ENCODE measurements around the gene KDM4B.

DNA sequence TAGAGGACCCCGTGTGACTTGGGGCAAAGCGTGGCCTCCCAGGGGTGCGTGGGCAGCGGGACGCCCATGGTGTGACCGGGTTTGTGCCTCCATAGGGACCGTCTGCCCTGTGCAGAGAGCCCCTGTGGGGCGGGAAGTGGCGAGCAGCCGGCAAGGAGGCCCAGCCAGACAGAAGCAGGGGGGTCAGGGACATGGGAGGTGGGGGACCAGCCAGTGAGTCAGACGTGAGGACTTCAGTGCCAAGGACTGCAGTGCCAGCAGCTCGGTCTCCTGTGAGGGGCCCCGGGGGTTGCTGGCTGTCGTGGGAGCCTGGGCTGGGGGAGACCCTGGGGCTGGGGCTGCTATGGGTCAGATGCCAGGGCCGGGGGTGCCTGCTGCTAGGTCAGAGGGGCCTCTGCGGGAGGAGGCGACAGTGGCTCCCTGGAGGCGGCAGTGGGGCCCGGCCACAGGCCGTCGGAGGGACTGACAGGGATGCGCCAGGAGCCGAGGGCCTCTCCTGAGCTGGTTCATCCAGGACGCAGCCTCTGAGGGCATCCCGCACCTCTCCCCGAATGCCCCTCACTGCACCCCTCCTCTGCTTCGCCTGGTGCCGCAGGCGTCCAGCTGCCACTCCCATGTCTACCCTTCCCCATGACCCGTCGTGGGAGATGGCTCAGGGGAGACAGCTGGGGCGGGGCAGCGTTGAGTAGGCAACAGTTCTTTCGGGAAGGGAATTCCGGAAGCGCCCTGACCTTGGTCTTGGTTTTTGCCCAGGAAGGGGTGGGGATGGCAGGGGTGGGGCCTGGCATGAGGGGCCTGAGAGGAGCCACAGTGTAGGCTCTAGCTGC, 80.0 kb downstream of the KDM4B start:
- no peak for TF ChIP-seq CREM (IDR thresholded peaks at IDR 0.05; ENCODE audit: low read depth)
- TF ChIP-seq XRCC5 (IDR thresholded peaks at IDR 0.05; ENCODE audit: low read depth, low read length): no peak
- TF ChIP-seq CHD1 (IDR thresholded peaks at IDR 0.05; ENCODE audit: low read length): no peak
- TF ChIP-seq, protein P1, sequence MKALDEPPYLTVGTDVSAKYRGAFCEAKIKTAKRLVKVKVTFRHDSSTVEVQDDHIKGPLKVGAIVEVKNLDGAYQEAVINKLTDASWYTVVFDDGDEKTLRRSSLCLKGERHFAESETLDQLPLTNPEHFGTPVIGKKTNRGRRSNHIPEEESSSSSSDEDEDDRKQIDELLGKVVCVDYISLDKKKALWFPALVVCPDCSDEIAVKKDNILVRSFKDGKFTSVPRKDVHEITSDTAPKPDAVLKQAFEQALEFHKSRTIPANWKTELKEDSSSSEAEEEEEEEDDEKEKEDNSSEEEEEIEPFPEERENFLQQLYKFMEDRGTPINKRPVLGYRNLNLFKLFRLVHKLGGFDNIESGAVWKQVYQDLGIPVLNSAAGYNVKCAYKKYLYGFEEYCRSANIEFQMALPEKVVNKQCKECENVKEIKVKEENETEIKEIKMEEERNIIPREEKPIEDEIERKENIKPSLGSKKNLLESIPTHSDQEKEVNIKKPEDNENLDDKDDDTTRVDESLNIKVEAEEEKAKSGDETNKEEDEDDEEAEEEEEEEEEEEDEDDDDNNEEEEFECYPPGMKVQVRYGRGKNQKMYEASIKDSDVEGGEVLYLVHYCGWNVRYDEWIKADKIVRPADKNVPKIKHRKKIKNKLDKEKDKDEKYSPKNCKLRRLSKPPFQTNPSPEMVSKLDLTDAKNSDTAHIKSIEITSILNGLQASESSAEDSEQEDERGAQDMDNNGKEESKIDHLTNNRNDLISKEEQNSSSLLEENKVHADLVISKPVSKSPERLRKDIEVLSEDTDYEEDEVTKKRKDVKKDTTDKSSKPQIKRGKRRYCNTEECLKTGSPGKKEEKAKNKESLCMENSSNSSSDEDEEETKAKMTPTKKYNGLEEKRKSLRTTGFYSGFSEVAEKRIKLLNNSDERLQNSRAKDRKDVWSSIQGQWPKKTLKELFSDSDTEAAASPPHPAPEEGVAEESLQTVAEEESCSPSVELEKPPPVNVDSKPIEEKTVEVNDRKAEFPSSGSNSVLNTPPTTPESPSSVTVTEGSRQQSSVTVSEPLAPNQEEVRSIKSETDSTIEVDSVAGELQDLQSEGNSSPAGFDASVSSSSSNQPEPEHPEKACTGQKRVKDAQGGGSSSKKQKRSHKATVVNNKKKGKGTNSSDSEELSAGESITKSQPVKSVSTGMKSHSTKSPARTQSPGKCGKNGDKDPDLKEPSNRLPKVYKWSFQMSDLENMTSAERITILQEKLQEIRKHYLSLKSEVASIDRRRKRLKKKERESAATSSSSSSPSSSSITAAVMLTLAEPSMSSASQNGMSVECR (CRISPR knock-in tag; IDR thresholded peaks at IDR 0.05): no peak
- no peak for TF ChIP-seq POLR2AphosphoS5 (IDR thresholded peaks at IDR 0.05; ENCODE audit: control insufficient read depth, insufficient read depth, low read depth, low read length)
- TF ChIP-seq, protein P2, sequence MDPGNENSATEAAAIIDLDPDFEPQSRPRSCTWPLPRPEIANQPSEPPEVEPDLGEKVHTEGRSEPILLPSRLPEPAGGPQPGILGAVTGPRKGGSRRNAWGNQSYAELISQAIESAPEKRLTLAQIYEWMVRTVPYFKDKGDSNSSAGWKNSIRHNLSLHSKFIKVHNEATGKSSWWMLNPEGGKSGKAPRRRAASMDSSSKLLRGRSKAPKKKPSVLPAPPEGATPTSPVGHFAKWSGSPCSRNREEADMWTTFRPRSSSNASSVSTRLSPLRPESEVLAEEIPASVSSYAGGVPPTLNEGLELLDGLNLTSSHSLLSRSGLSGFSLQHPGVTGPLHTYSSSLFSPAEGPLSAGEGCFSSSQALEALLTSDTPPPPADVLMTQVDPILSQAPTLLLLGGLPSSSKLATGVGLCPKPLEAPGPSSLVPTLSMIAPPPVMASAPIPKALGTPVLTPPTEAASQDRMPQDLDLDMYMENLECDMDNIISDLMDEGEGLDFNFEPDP (CRISPR knock-in tag; IDR thresholded peaks at IDR 0.05): no peak
- no peak for TF ChIP-seq MYC (IDR thresholded peaks at IDR 0.05; ENCODE audit: low read depth, low read length)
- no peak for TF ChIP-seq MYC (CRISPR knock-in tag; IDR thresholded peaks at IDR 0.05; ENCODE audit: borderline replicate concordance, low read depth)
- no peak for TF ChIP-seq JUN (IDR thresholded peaks at IDR 0.05; ENCODE audit: borderline replicate concordance, low read depth, low read length)
- no peak for TF ChIP-seq JUN (CRISPR knock-in tag; IDR thresholded peaks at IDR 0.05; ENCODE audit: borderline replicate concordance)
- TF ChIP-seq PHB2 (IDR thresholded peaks at IDR 0.05; ENCODE audit: low read depth): no peak
- no peak for TF ChIP-seq ZNF551 (CRISPR knock-in tag; IDR thresholded peaks at IDR 0.05)
- TF ChIP-seq, protein P3, sequence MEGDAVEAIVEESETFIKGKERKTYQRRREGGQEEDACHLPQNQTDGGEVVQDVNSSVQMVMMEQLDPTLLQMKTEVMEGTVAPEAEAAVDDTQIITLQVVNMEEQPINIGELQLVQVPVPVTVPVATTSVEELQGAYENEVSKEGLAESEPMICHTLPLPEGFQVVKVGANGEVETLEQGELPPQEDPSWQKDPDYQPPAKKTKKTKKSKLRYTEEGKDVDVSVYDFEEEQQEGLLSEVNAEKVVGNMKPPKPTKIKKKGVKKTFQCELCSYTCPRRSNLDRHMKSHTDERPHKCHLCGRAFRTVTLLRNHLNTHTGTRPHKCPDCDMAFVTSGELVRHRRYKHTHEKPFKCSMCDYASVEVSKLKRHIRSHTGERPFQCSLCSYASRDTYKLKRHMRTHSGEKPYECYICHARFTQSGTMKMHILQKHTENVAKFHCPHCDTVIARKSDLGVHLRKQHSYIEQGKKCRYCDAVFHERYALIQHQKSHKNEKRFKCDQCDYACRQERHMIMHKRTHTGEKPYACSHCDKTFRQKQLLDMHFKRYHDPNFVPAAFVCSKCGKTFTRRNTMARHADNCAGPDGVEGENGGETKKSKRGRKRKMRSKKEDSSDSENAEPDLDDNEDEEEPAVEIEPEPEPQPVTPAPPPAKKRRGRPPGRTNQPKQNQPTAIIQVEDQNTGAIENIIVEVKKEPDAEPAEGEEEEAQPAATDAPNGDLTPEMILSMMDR (IDR thresholded peaks at IDR 0.05 in 2 of 3, conservative IDR thresholded peaks at IDR 0.05 in 1 of 3; ENCODE audit: insufficient read depth in 2 of 3, low read depth in 1 of 3, low read length in 3 of 3): no peak
- TF ChIP-seq CC2D1A (IDR thresholded peaks at IDR 0.05): no peak
- TF ChIP-seq NBN (IDR thresholded peaks at IDR 0.05; ENCODE audit: low read depth): no peak
- TF ChIP-seq HNRNPH1 (optimal IDR thresholded peaks at IDR 0.05; ENCODE audit: low read depth, low read length): no peak
